H1 (cell line): ENCODE results near the gene OPRD1. TPM values are rescaled to one million over a fixed set of nuclear protein-coding genes. Genes with fewer than 3 reads are reported as not detected.

ENCODE experiments used
- BRCA1 ChIP-seq: IDR thresholded peaks from 2 replicates; pipeline ENCODE4 v1.6.1; 2012; ENCODE audit warnings: low read depth, low read length, improper control_type of control experiment
- CHD7 ChIP-seq: fragments of 300-600 bp; sonication (generic); IDR thresholded peaks from 2 replicates; pipeline ENCODE4 v1.7.1; 2012; ENCODE audit warnings: low read length, moderate library complexity, mild to moderate bottlenecking, inconsistent platforms; ENCODE audit not compliant: insufficient replicate concordance
- PHF8 ChIP-seq: fragments of 200-600 bp; sonication (generic); conservative IDR thresholded peaks from 2 replicates; pipeline ENCODE4 v1.7.1; 2012; ENCODE audit warnings: low read depth, mild to moderate bottlenecking, inconsistent platforms, low read length, moderate library complexity
- RBBP5 ChIP-seq: IDR thresholded peaks from 2 replicates; pipeline ENCODE4 v1.7.1; 2012; ENCODE audit warnings: low read depth, mild to moderate bottlenecking, inconsistent platforms, low read length, moderate library complexity, borderline replicate concordance
- SP2 ChIP-seq: IDR thresholded peaks from 2 replicates; pipeline ENCODE4 v1.6.1; 2012; ENCODE audit warnings: mild to moderate bottlenecking, low read length, inconsistent platforms
- TAF1 ChIP-seq: IDR thresholded peaks from 2 replicates; pipeline ENCODE4 v1.6.1; 2011; ENCODE audit warnings: mild to moderate bottlenecking, low read depth, low read length
- TAF7 ChIP-seq: optimal IDR thresholded peaks from 2 replicates; pipeline ENCODE3; 2011; ENCODE audit warnings: low read depth, mild to moderate bottlenecking, inconsistent platforms, low read length, moderate library complexity, borderline replicate concordance
- USF2 ChIP-seq: IDR thresholded peaks from 2 replicates; pipeline ENCODE4 v1.6.1; 2011; ENCODE audit warnings: low read length, improper control_type of control experiment
- polyA plus RNA-seq, 7 experiments: library from polyadenylated mRNA; depleted of rRNA in 3 of 7; stranded (reverse) in 5 of 7; unstranded in 2 of 7; fragments of >200 nt in 5 of 7; fragments of 200-250 nt in 2 of 7; gene quantifications; 1 replicate in 5 of 7; 2 replicates in 1 of 7; 4 replicates in 1 of 7; pipeline versions ENCODE4 v1.2.1 to v1.2.3, GENCODE V29; 2011 to 2013; ENCODE audit warnings: missing spikeins in 2 of 7, mixed read lengths in 2 of 7
- total RNA-seq: library from RNA; stranded (reverse); fragmentation: NEBNext Ultra II Directional; extraction: Animal tissue kit (Norgen Biotek cat#: 25700); gene quantifications from 2 replicates; pipeline ENCODE4 v1.2.1, GENCODE V29; 2021

OPRD1 gene
- total and polyA plus RNA-seq, 2 of the 8 experiments (the other 6 are each of a cell fraction or from before 2014, with no cell fraction given): 2.6 to 3.7 TPM

GRCh38 chr1:28905921-28906666, 94.1 kb downstream of the OPRD1 start (continued):
- no peak for TF ChIP-seq CHD7
- TF ChIP-seq TAF1: no peak
- no peak for TF ChIP-seq RBBP5
- TF ChIP-seq BRCA1: no peak
- no peak for TF ChIP-seq TAF7
- TF ChIP-seq SP2: no peak
- TF ChIP-seq PHF8: no peak
- no peak for TF ChIP-seq USF2
